GM18873 (cell line): ENCODE data around the gene VKORC1.

Experiments used
- ATAC-seq: cut with Tn5 transposase; IDR thresholded peaks from one replicate; pipeline ENCODE4 v1.9.1; 2021; ENCODE audit warnings: mild to moderate bottlenecking, moderate library complexity, moderate number of reproducible peaks; ENCODE audit not compliant: unreplicated experiment, low FRiP score

Gene VKORC1

DNA sequence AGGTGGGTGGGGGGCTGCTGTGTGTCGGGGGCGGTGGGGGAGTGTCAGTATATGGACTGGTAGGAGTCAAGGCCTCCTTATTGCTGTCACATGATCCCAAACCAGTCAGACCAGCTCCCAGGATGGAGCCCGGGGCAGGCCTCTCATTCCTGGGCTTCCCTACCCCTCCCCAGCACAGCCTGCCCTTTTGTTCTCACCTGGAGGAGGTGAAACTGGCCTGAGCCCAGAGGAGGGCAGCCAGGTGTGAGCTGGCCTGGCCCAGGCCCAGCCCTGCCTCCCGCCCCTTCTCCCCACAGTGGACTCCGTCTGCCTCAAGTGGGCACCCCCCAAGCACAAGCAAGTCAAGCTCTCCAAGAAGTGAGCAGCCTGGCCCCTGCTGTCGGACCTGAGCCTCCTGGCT, 36.3 kb upstream of the VKORC1 start:
- ATAC-seq = no peak

DNA sequence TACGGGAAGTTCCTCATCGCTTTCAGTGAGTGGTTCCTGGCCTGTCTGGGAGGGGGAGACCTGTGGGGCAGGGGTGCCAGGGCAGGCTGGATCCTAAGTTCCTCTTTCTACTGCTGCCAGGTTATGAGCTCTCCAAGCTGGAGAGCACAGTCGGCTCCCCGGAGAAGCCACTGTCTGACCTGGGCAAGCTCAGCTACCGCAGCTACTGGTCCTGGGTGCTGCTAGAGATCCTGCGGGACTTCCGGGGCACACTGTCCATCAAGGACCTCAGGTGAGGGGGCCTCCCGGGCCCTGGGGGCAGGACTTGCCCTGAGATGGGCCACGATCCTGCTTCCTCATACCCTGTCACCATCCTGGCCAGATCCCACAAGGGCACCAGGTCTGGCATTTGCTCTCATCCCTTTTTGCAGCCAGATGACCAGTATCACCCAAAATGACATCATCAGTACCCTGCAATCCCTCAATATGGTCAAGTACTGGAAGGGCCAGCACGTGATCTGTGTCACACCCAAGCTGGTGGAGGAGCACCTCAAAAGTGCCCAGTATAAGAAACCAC, 35.8 kb upstream of the VKORC1 start:
- ATAC-seq = no peak

DNA sequence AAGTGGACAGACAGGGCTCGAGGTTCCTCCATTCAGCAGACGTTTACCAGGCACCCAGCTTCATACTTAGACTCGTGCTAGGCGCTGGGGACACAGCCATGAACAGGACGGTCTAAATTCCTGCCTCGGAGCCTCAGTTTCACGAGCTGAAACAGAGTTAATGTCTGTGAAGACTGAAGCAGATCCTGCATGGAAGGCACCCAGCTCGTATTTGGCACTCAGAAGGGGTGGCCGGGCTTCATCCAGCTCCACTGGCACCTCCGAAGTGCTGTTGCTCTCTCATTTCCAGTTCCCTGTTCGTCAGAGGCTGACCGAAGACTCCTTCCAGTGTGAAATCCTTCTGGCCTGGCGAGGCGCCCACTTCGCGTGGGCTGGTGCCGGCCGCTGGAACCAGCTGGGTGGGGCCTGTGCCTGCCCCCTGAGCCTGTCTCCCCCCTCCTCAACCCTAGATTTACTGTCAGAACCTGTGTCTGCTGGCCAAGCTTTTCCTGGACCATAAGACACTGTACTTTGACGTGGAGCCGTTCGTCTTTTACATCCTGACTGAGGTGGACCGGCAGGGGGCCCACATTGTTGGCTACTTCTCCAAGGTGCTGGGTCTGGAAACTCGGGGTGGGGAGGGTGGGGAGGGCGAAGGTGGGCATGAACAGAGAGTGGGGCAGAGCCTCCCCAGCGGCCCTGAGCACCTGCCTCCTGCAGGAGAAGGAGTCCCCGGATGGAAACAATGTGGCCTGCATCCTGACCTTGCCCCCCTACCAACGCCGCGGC, 35.2 kb upstream of the VKORC1 start:
- no peak for ATAC-seq

DNA sequence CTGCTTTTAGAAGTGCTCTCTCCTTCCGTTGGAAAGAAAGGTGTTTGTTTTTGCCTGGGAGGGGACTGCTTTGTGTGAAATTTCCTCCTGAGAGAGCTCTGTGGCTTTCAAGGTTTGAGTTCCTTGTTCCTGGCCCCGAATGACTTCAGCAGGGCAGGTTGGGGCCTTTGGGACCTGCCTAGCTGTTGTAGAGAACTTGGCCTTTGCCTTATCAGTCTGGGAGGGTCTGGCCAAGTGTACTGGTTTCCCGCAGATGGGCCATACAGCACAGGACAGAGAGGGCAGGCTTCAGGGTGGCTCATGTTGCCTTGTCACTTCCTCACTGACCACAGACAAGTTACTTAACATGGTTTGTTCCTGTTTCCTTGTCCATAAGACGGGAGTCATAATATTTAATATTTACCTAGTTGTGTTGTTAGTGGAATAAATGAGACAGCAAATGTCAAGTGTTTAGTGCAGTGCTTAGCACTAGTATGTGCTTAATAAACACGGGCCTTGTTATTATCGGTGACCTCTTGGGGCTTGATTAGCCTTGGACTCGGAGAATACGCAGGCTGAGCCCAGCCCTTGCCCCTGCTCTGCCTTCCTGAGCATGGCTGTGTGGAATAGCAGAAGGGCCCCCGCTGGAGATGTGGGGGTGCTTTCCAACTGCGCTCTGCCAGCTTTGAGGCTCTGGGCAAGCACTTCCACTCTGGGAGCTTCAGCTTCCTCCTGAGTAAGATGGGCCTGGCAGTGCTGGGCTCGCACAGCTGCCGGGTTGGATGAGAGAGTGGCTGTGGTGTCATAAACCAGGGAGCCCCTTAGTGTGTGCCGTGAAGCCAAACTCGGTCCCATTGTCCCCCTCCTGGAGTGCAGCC, 34.3 kb upstream of the VKORC1 start:
- no peak for ATAC-seq

DNA sequence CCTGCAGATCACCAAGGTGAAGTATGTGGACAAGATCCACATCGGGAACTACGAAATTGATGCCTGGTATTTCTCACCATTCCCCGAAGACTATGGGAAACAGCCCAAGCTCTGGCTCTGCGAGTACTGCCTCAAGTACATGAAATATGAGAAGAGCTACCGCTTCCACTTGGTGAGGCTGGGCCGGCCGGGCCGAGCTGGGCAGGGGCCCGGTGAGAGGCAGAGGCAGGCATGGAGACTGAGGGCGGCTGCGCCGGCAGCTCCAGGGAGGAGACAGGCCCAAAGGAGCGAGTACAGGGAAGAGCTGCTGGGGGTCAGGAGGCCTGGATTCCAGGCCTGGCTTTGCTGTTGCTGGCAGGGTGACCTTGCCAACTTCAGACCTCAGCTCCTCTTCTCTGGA, 32.6 kb upstream of the VKORC1 start:
- no peak for ATAC-seq

DNA sequence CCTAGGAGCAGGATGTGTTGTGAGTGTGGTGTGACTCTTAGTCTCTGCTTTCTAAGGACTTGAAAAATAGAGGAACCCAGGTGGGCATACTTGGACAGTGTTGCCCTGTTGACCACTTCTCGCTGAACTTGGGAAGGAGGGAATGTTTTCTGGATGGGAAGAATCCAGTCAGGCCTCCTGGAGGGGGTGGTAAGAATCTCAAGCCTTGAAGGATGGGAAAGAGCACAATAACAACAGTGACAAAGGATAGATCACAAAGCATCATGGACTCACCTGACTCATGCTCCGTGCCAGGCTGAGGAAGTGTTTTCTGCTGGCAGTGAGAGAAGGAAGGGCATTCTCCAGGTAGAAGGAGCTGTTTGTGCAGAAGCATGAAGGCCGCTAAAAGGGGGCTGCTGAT, 31.2 kb upstream of the VKORC1 start:
- ATAC-seq = no peak

DNA sequence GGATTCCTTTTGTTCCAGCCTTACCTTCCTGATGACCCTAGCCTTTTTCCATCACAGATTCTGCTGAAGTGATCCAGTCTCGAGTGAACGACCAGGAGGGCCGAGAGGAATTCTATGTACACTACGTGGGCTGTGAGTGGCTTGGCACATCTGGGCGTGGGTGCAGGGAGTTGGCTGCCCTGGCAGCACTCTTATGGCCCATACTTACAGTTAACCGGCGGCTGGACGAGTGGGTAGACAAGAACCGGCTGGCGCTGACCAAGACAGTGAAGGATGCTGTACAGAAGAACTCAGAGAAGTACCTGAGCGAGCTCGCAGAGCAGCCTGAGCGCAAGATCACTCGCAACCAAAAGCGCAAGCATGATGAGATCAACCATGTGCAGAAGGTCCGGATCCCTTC, 25.5 kb upstream of the VKORC1 start:
- ATAC-seq = no peak

DNA sequence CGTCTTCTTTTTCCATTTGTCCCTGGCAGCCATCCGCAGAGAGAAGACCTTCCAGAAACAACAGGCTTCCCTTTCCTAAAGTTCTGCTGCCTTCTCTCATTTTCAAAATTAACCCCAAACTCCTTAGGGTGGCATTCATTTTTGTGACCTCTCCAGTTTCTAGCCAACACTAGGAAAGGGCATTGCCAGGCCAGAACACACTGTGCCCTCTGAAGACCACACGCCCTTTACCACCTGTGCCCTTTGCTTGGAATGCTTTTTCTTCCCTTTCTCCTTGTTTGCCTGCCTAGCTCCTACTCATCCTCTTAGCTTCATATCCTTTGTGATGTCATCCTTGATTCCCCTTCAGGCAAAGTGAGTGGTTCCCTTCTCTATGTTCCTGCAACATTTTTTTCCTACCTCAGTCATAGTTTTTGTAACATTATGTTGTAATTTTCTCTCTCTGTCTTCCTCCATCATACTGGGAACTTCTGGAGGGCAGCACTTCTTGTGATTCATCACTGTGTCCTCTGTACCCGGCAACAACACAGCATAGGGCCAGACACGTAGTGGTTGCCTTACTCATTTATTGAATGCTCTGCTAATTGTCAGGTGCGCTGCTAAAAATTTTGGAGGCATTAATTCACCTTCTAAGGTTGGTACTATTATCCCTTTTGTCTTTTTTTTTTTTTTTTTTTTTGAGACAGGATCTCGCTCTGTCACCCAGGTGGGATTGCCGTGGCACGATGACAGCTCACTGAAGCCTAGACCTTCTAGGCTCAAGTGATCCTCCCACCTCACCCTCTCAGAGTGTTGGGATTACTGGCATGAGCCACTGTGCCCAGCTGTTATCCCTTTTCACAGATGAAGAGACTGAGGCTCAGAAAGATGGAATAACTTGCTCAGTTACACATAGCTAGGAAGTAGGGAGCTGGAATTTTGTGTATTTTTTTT, 23.9 kb upstream of the VKORC1 start:
- no peak for ATAC-seq

DNA sequence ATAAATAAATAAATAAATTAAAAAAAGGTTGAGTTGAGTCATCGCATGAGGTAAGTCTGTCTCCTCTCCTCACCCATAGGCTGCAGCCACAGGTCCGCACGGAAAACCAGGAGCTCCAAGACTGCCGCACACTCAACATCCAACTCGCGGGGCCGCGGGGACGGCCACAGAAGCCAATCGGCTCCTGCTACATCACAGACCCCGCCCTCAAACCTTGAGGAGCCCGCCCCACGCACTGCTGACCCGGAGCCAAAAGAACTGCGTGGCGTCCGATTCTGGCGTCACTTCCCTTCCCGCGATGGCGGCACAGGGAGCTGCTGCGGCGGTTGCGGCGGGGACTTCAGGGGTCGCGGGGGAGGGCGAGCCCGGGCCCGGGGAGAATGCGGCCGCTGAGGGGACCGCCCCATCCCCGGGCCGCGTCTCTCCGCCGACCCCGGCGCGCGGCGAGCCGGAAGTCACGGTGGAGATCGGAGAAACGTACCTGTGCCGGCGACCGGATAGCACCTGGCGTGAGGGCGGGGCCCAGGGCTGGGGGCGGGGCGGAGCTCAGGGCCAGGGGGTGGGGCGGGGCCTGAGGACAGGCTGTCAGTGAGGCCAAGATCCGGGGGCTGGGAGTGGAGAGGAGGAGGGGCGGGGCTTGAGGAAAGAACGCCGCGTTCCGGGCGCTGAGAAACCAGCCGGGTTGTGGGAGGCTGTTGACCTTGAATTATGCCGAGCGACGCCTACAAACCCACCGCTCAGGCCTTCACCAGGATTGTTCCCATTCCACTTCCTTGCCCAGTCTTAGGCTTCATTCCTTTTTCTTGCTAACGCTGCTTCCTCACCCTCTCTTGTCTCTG, 23.0 kb upstream of the VKORC1 start, which contains the start of gene KAT8:
KAT8 (plus strand) TSS at position 281 of the 839 bp plus-strand sequence; CDS start at position 299, 18 bp downstream.
- peak; percentile 79 for ATAC-seq

DNA sequence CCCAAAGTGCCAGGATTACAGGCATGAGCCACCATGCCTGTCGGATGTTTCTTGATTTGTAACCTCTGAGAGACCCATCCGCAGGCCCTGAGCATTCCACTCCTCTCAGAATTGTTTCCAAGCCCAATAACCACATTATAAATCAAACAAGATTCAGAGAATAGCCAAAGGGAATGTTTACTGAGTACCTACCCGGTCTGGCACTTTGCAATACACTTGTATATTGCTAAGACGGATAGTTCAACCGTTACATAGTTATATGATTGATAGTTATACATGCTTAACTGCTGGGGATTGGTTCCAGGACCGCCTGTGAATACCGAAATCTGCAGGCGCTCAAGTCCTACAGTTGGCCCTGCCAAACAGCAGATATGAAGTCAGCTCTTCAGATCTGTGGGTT, 19.9 kb upstream of the VKORC1 start:
- ATAC-seq = no peak

DNA sequence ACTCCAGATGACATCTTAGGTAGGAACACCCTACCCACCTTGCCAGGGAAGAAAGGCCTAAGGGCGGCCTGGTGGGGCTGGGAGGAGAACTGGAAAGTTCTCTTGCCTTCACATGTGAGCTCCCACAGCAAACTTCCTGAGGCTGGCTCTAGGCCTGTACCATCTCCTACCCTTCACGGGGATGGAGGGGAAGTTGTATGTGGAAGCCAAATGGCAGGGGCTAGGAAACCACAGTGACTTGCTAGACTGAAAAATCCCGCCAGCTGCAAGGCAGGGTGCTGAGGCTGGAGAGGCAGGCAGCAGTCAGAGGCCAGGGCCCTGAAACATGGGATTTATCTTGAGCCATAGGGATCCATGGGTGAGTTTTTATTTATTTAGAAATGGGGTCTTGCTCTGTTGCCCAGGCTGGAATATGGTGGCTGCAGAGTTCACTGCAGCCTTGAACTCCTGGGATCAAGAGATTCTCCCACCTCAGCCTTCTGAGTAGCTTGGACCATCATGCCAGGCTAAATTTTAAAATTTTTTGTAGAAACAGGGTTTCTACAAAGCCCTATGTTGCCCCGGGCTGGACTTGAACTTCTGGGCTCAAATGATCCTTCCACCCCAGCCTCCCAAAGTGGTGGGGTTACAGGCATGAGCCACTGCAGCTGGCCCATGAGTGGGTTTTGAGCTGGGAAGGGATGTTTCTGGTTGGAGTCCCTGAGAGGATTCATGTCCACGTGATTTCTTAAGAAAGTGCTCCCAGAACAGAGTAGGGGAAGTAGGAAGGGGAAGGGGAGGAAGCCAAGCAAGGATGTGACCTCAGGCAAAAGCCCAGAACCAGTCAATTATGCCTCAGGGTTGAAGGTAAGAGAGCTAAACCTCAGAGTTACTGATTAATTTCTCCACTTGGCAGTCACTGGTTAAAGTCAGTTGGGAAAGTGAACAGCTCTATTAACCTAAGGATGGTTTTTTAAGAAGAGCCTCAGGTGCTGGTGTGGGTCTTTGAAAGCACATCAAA, 18.8 kb upstream of the VKORC1 start:
- ATAC-seq = no peak

DNA sequence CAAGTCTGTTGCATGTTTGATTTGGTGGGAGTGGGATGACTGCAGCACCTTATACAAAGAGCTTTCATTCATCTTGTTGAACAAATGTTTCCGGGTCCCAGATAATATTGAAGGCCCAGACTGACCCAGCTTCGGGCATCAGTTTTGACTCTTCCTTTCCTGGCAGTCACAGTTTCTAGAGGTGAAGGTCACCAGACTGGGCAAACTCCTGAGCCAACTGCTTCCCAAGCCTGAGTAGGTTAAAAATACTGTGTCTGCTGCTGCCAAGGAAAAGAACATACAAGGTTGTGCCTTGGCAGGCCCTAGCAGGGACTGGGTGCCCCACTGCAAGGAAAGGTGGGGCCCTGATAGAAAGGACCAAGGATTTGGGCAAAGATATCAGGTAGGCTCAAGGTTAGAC, 18.1 kb upstream of the VKORC1 start:
- ATAC-seq = no peak

DNA sequence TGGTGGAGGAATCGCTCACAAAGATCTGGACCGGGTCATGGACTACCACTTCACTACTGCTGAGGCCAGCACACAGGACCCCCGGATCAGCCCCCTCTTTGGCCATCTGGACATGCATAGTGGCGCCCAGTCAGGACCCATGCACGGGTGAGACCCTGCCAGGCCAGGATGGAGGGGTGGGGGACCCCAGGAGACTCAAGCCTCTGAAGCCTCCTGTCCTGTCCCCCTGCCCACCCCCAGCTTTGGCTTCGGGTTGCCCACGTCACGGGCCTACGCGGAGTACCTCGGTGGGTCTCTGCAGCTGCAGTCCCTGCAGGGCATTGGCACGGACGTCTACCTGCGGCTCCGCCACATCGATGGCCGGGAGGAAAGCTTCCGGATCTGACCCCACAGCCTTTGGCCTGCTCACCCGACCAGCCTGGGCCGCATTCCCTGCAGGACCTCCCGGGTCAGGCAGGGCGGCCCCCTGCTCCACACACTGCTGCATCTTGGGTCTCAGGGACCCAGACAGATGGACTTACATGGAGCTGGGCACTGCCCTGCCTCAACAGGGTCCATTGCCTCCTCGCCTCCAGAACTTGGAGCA, 17.4 kb upstream of the VKORC1 start:
- ATAC-seq = no peak

DNA sequence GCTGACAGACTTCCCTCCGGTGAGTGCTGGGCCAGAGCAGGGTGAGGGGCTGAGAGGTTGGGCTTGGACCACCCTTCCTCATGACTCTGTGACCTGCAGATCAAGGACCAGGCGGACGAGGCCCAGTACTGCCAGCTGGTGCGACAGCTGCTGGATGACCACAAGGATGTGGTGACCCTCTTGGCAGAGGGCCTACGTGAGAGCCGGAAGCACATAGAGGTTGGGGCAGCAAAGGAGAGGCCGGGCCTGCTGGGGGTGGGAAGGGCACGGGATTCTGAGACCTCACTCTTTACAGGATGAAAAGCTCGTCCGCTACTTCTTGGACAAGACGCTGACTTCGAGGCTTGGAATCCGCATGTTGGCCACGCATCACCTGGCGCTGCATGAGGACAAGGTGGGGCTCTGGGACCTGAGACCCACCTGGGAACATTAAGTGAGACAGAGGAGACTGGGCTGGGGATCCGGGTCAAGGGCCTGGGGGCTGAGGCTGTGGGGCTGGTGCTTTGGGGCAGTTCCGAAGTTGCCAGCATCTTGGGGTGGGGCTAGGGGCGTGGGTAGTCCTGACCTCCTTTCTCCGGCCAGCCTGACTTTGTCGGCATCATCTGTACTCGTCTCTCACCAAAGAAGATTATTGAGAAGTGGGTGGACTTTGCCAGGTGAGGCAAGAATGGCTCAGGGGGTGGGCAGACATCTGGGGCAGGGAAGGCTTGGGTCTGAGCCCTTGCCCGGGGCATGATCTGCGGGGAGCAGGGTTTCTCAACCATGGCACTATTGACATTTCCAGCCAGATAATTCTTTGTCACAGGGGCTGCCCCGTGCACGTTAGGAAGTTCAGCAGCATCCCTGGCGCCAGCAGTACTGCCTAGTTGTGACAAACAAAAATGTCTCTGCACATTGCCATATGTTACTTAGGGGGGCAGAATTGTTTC, 15.8 kb upstream of the VKORC1 start:
- ATAC-seq = no peak

DNA sequence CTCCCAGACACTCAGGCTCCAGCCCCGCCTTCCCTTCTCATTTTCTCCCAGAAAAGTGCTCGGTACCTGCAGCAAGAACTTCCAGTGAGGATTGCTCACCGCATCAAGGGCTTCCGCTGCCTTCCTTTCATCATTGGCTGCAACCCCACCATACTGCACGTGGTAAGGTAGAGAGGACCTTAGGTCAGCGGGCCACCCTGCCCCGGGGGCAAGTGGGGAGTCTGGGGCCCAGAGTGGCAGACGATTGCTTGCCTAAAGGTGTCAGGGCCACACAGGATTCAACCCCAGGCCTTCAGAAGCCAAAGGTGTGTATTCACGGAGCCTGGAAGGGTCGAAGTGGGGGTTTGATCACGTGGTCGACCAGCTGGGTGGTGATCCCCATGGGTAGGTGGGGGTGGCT, 15.0 kb upstream of the VKORC1 start:
- ATAC-seq = no peak

DNA sequence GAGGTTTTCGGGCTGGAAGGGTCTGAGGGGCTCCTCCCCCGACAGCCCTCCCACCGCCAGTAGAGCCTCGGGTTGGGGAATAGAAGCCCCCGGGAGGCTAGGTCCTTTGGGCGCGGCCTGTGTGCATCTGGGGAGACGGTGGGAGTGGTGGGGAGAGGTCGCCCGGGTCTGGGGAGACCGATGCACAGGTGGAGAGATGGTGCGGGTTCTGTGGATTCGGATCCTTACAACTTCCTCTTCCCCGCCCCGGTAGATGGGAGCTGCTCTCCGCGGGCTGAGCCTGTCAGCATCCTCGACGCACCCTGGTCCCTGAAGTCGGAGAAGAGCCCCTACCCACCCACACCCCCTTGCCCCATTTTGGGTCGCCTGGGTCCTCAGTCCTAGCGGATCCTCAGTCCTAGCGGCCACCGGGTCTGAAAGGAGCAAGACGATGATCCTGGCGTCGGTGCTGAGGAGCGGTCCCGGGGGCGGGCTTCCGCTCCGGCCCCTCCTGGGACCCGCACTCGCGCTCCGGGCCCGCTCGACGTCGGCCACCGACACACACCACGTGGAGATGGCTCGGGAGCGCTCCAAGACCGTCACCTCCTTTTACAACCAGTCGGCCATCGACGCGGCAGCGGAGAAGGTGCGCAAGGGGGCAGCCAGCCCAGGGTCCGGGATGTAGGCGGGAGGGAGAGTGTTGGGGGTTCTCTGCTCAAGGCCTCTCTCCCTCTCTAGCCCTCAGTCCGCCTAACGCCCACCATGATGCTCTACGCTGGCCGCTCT, 14.4 kb upstream of the VKORC1 start:
- ATAC-seq = no peak
